K562 (cell line): Measurements from ENCODE around the gene SMS. TPM values are rescaled to one million over a fixed set of nuclear protein-coding genes. Genes with fewer than 3 reads are reported as not detected.

Experiments
- ATAC-seq: fragments of 200-7000 bp; cut with Tn5 transposase; 3 replicates; pipeline ENCODE4 v1.9.1; 2020; ENCODE audit warnings: moderate library complexity
- BruUV-seq: library from RNA; stranded (reverse); fragments of 400-500 nt; replicated peaks from 2 replicates; lab custom pipeline; 2021; lab: Mats Ljungman, UMichigan
- CTCF ChIA-PET: fragments of 300-600 bp; formaldehyde crosslinking; extraction: SDS; loops from one replicate; lab custom pipeline; 2021; ENCODE audit warnings: low intra/inter-chr PET ratio; lab: Yijun Ruan, JAX
- POLR2A ChIA-PET: fragments of 300-600, 350-650 bp; sonication (Branson Sonifier 250); formaldehyde crosslinking; extraction: SDS; loops from one replicate; lab custom pipeline; 2021; ENCODE audit warnings: antibody characterized with exemption, inconsistent platforms; lab: Yijun Ruan, JAX
- DNase-seq, 4 experiments: peaks; one replicate each; pipeline versions ENCODE4 v3.0.0 to v3.0.0-alpha.2; 2011 to 2018; ENCODE audit warnings: low spot score in 3 of 4, mixed read lengths in 3 of 4; ENCODE audit errors: extremely low read depth in 1 of 4
- FAIRE-seq: peaks from 2 replicates; lab custom pipeline; 2011; peaks lifted over from hg19 to GRCh38; lab: Jason Lieb, UNC
- H2AFZ ChIP-seq: 2 replicates; pipeline ENCODE4 v1.6.0; 2011; ENCODE audit warnings: low read depth, low read length, control low read depth, inconsistent platforms
- H3K27ac ChIP-seq: fragments of 200-600 bp; 3 replicates; pipeline ENCODE4 v1.8.0; 2011; ENCODE audit warnings: low read depth, mild to moderate bottlenecking, control low read depth, inconsistent platforms, low read length, moderate library complexity, mixed read lengths; ENCODE audit errors: extremely low read depth
- H3K27me3 ChIP-seq, 2 experiments: fragments of 300-600 bp in 1 of 2; 2 replicates in 1 of 2; 3 replicates in 1 of 2; pipeline versions ENCODE4 v1.6.0 to v1.8.0; 2011; ENCODE audit warnings: inconsistent platforms in 2 of 2, low read length in 2 of 2, mild to moderate bottlenecking in 1 of 2, mixed read lengths in 1 of 2, moderate library complexity in 1 of 2; ENCODE audit not compliant: control insufficient read depth in 2 of 2, insufficient read depth in 2 of 2
- H3K36me3 ChIP-seq: fragments of 300-600 bp; 3 replicates; pipeline ENCODE4 v1.8.0; 2011; ENCODE audit warnings: mild to moderate bottlenecking, low read length, inconsistent platforms; ENCODE audit not compliant: control insufficient read depth, insufficient read depth
- H3K4me1 ChIP-seq, 2 experiments: fragments of 200-600 bp in 1 of 2; replicated peaks in 1 of 2; 2 replicates in 1 of 2; 3 replicates in 1 of 2; pipeline versions ENCODE4 v1.5.1 to v1.8.0; 2011; ENCODE audit warnings: inconsistent platforms in 2 of 2, low read length in 2 of 2, mild to moderate bottlenecking in 1 of 2, mixed read lengths in 1 of 2, moderate library complexity in 1 of 2; ENCODE audit not compliant: control insufficient read depth in 2 of 2, insufficient read depth in 2 of 2
- H3K4me2 ChIP-seq: 2 replicates; pipeline ENCODE4 v1.6.1; 2011; ENCODE audit warnings: low read length, control low read depth, inconsistent platforms, mixed read lengths; ENCODE audit not compliant: insufficient read depth
- H3K4me3 ChIP-seq: fragments of 200-600 bp; sonication (generic), shearing (Covaris generic); 2 replicates; pipeline ENCODE4 v1.5.1; 2016; ENCODE audit warnings: control low read depth, inconsistent platforms
- H3K79me2 ChIP-seq: fragments of 200-600 bp; 3 replicates; pipeline ENCODE4 v1.8.0; 2011; ENCODE audit warnings: low read length, inconsistent platforms; ENCODE audit not compliant: control insufficient read depth, insufficient read depth
- H3K9ac ChIP-seq, 2 experiments: 2 replicates each; pipeline versions ENCODE4 v1.6.0 to v1.6.1; 2011; ENCODE audit warnings: low read depth in 2 of 2, low read length in 2 of 2, control low read depth in 1 of 2, inconsistent platforms in 1 of 2, mild to moderate bottlenecking in 1 of 2, mixed read lengths in 1 of 2; ENCODE audit not compliant: insufficient read depth in 1 of 2
- H3K9me1 ChIP-seq: one replicate; pipeline ENCODE4 v1.6.0; 2011; ENCODE audit warnings: inconsistent platforms, mild to moderate bottlenecking, low read length, moderate library complexity; ENCODE audit not compliant: control insufficient read depth, insufficient read depth
- H3K9me3 ChIP-seq: replicated peaks from 2 replicates; pipeline ENCODE4 v1.5.1; 2011; ENCODE audit warnings: low read depth, low read length, inconsistent platforms; ENCODE audit not compliant: control insufficient read depth, insufficient read depth
- H4K20me1 ChIP-seq: replicated peaks from 2 replicates; pipeline ENCODE4 v1.6.1; 2011; ENCODE audit warnings: low read length, inconsistent platforms, mixed read lengths; ENCODE audit not compliant: control insufficient read depth, insufficient read depth
- CBFA2T2 ChIP-seq: fragments of 450-650 bp; conservative IDR thresholded peaks from 2 replicates; pipeline ENCODE4 v1.6.1; 2017; ENCODE audit warnings: mild to moderate bottlenecking
- HDAC3 ChIP-seq: fragments of 450-650 bp; IDR thresholded peaks from 2 replicates; pipeline ENCODE4 v1.6.1; 2018; ENCODE audit warnings: borderline replicate concordance, mild to moderate bottlenecking, moderate library complexity; ENCODE audit not compliant: partially characterized antibody
- MCM5 ChIP-seq: fragments of 450-650 bp; IDR thresholded peaks from 2 replicates; pipeline ENCODE4 v1.6.1; 2016; ENCODE audit warnings: low read depth
- MEF2A ChIP-seq: IDR thresholded peaks from 2 replicates; pipeline ENCODE4 v1.6.1; 2011; ENCODE audit warnings: low read depth, mild to moderate bottlenecking, low read length, moderate library complexity; ENCODE audit not compliant: control insufficient read depth
- MXI1 ChIP-seq: IDR thresholded peaks from 2 replicates; pipeline ENCODE4 v1.6.1; 2011; ENCODE audit warnings: low read depth, mild to moderate bottlenecking, improper control_type of control experiment, low read length
- NFRKB ChIP-seq: fragments of 450-650 bp; IDR thresholded peaks from 2 replicates; pipeline ENCODE4 v1.6.1; 2016; ENCODE audit warnings: low read depth
- POLR2AphosphoS5 ChIP-seq: IDR thresholded peaks from 2 replicates; pipeline ENCODE4 v1.6.1; 2011; ENCODE audit warnings: mild to moderate bottlenecking, low read depth, low read length, moderate library complexity; ENCODE audit not compliant: control insufficient read depth, insufficient read depth
- POLR2B ChIP-seq: fragments of 450-650 bp; IDR thresholded peaks from 2 replicates; pipeline ENCODE4 v1.6.1; 2018; ENCODE audit warnings: low read depth; ENCODE audit not compliant: partially characterized antibody
- PTRF ChIP-seq: fragments of 450-650 bp; IDR thresholded peaks from 2 replicates; pipeline ENCODE4 v1.6.1; 2016; ENCODE audit warnings: mild to moderate bottlenecking, missing genetic modification characterization, missing compliant biosample characterization
- RBM22 ChIP-seq: fragments of 200-400 bp; formaldehyde crosslinking; IDR thresholded peaks from 2 replicates; pipeline ENCODE4 v1.6.1; 2018; ENCODE audit warnings: low read length, low read depth; ENCODE audit not compliant: poor library complexity, severe bottlenecking
- SMAD2 ChIP-seq: fragments of 150-350 bp; IDR thresholded peaks from 2 replicates; pipeline ENCODE4 v1.6.1; 2014; ENCODE audit warnings: low read depth, mild to moderate bottlenecking, low read length
- YY1 ChIP-seq, 3 experiments: IDR thresholded peaks; 2 replicates each; pipeline ENCODE4 v1.6.1; 2011; ENCODE audit warnings: low read length in 2 of 3, mild to moderate bottlenecking in 2 of 3, moderate library complexity in 2 of 3, borderline replicate concordance in 1 of 3, control low read depth in 1 of 3, low read depth in 1 of 3; ENCODE audit not compliant: insufficient read depth in 3 of 3, insufficient replicate concordance in 2 of 3, control insufficient read depth in 1 of 3, insufficient read length in 1 of 3; ENCODE audit errors: extremely low read depth in 1 of 3
- ZBTB34 ChIP-seq: fragments of 250-450 bp; sonication (Bioruptor Pico); IDR thresholded peaks from 2 replicates; pipeline ENCODE4 v1.8.0; 2021; ENCODE audit warnings: mild to moderate bottlenecking, moderate library complexity
- ZNF124 ChIP-seq: sonication (generic); formaldehyde crosslinking; IDR thresholded peaks from 2 replicates; pipeline ENCODE4 v1.8.1; 2022; ENCODE audit warnings: missing genetic modification reagents
- ZNF274 ChIP-seq: IDR thresholded peaks from 2 replicates; pipeline ENCODE4 v1.6.1; 2011; ENCODE audit warnings: low read depth, mild to moderate bottlenecking, low read length, moderate library complexity, borderline replicate concordance
- ZNF766 ChIP-seq: fragments of 200-800 bp; sonication (Bioruptor generic); conservative IDR thresholded peaks from 2 replicates; pipeline ENCODE4 v1.6.1; 2016; ENCODE audit warnings: missing genetic modification characterization, missing compliant biosample characterization
- WGBS: fragments of 100-300 bp; shearing (Covaris generic); methylation state at CpG from one replicate; pipeline ENCODE4 v1.1.6; 2016; ENCODE audit warnings: low coverage, mixed read lengths; ENCODE audit not compliant: insufficient coverage; ENCODE audit errors: missing lambda C conversion rate; 5-methylcytosine and 5-hydroxymethylcytosine counted together
- in situ Hi-C: fragments of 300-500 bp; cut with MboI; formaldehyde crosslinking; loops from 4 replicates; pipeline ENCODE4 v1.15.0; 2018; ENCODE audit warnings: inconsistent platforms, mixed read lengths
- intact Hi-C: fragments of 100-400 bp; cut with micrococcal nuclease; formaldehyde crosslinking; loops from 2 replicates; pipeline ENCODE4 v1.14.2; 2022
- polyA plus RNA-seq, 8 experiments: library from polyadenylated mRNA; depleted of rRNA in 4 of 8; stranded (reverse) in 5 of 8; unstranded in 3 of 8; fragments of >200 nt; fragmentation: Nextera tagmentation in 2 of 8; fragmentation: Illumina TruSeq in 1 of 8; extraction: Ambion mirVana in 2 of 8; extraction: Trizol in 1 of 8; gene quantifications; 2 replicates each; pipeline versions ENCODE4 v1.2.1 to v1.2.3, GENCODE V29; 2011 to 2014; ENCODE audit warnings: inconsistent platforms in 1 of 8, missing spikeins in 1 of 8
- total RNA-seq, 7 experiments: library from RNA; depleted of rRNA in 6 of 7; stranded (reverse); fragments of >200 nt in 6 of 7; fragmentation: Illumina TruSeq in 2 of 7; extraction: Trizol in 2 of 7; gene quantifications; 2 replicates each; pipeline versions ENCODE4 v1.2.1 to v1.2.3, GENCODE V29; 2011 to 2021; ENCODE audit warnings: low replicate concordance in 1 of 7
- TF ChIP-seq, protein P1 (sequence below), 2 experiments: fragments of 450-650 bp; conservative IDR thresholded peaks; 2 replicates each; pipeline ENCODE4 v1.6.1; 2017; ENCODE audit warnings: mild to moderate bottlenecking in 2 of 2, moderate library complexity in 2 of 2

Gene SMS
- total and polyA plus RNA-seq, 9 of the 15 experiments (the other 6 are each of a cell fraction or from before 2014, with no cell fraction given) = 71.1 to 193 (median 152) TPM

DNA sequence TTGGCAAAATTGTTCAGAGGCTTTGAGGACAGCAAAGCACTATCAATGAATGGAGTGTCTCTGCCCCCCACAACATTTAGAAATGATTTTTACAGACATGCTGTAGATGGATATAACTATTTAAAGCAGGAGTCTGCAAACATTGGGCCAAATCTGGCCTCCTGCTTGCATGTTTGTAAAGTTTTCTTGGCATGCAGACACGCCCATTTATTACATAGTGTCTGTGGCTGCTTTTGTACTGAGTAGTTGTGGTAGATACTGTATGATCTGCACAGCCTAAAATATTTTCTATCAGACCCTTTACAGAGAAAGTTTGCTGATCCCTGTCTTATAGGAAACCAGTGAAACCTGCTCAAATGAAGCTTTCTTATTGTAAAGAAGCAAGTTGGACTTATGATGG is 46.1 kb downstream of the SMS start:
- no peaks in the 10 kb centered on the region for H3K79me2 ChIP-seq
- POLR2A ChIA-PET = no interaction called here
- DNase-seq = no peak
- no peak for ATAC-seq
- intact Hi-C loops (loop anchor here (5.0 to 10.0 kb wide), 3 partner anchors 98 to 1328 kb away; no protein-coding TSS in a partner anchor), in situ Hi-C loops (no loop called here)
- no peaks in the 10 kb centered on the region for H3K9me3 ChIP-seq
- H3K27ac ChIP-seq = no peak overlapping the region
- H2AFZ ChIP-seq = no peak overlapping the region
- peaks cover 66% of the 10 kb centered on the region; the same call in 2 of the 3 replicates for H3K36me3 ChIP-seq
- no peaks in the 10 kb centered on the region for H3K4me1 ChIP-seq
- no TSS peak for BruUV-seq
- no peak for FAIRE-seq
- H3K4me2 ChIP-seq = no peak overlapping the region
- H3K9me1 ChIP-seq = no peaks in the 10 kb centered on the region
- no peak overlapping the region for H3K9ac ChIP-seq
- CTCF ChIA-PET = no interaction called here
- 100% methylated on average over 1 of the region's 1 CpG for WGBS
- TF ChIP-seq ZNF124 (CRISPR knock-in tag) (no peak), MXI1 (no peak), POLR2AphosphoS5 (no peak), HDAC3 (no peak), MEF2A (no peak), ZBTB34 (no peak), MCM5 (no peak), CBFA2T2 (no peak), ZNF274 (no peak), YY1 (IDR thresholded peaks at IDR 0.05; ENCODE audit: borderline replicate concordance in 1 of 3, control insufficient read depth in 1 of 3, extremely low read depth in 1 of 3, insufficient read depth in 3 of 3, insufficient read length in 1 of 3, insufficient replicate concordance in 2 of 3, low read depth in 1 of 3, low read length in 2 of 3) (no peak), SMAD2 (no peak), RBM22 (no peak), ZNF766 (CRISPR knock-in tag) (no peak), POLR2B (no peak), NFRKB (no peak), PTRF (tag) (no peak)
- TF ChIP-seq, protein P1, sequence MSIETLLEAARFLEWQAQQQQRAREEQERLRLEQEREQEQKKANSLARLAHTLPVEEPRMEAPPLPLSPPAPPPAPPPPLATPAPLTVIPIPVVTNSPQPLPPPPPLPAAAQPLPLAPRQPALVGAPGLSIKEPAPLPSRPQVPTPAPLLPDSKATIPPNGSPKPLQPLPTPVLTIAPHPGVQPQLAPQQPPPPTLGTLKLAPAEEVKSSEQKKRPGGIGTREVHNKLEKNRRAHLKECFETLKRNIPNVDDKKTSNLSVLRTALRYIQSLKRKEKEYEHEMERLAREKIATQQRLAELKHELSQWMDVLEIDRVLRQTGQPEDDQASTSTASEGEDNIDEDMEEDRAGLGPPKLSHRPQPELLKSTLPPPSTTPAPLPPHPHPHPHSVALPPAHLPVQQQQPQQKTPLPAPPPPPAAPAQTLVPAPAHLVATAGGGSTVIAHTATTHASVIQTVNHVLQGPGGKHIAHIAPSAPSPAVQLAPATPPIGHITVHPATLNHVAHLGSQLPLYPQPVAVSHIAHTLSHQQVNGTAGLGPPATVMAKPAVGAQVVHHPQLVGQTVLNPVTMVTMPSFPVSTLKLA (conservative IDR thresholded peaks at IDR 0.05) = no peak
- no peaks in the 10 kb centered on the region; the same call in 1 of the 2 replicates for H4K20me1 ChIP-seq
- H3K27me3 ChIP-seq = no peaks in the 10 kb centered on the region
- no peak overlapping the region for H3K4me3 ChIP-seq
